Uterus (tissue), 4 donors: ENCODE measurements around the gene DGKD. TPM values are rescaled to one million over a fixed set of nuclear protein-coding genes. Genes with fewer than 3 reads are reported as not detected.

ENCODE experiments used
- DNase-seq, 2 donors: peaks; one replicate each; pipeline ENCODE4 v3.0.0-alpha.2; 2019 to 2020
- H3K27ac ChIP-seq, 2 donors: fragments of 200-600 bp; sonication (generic); 1 replicate in 1 of 2; 2 replicates in 1 of 2; pipeline ENCODE4 v1.5.1; 2016 to 2018
- H3K27me3 ChIP-seq, 2 donors: fragments of 200-600 bp; sonication (generic); one replicate each; pipeline ENCODE4 v1.5.1; 2018 to 2019; ENCODE audit warnings: control low read depth in 1 of 2
- H3K36me3 ChIP-seq, 2 donors: fragments of 200-600 bp; sonication (generic); one replicate each; pipeline ENCODE4 v1.5.1; 2019; ENCODE audit warnings: control low read depth in 1 of 2
- H3K4me1 ChIP-seq, 2 donors: fragments of 200-600 bp; sonication (generic); one replicate each; pipeline ENCODE4 v1.5.1; 2018 to 2019; ENCODE audit warnings: control low read depth in 1 of 2
- H3K4me3 ChIP-seq, 2 donors: fragments of 200-600 bp; sonication (generic); 1 replicate in 1 of 2; 2 replicates in 1 of 2; pipeline ENCODE4 v1.5.1; 2018 to 2019; ENCODE audit warnings: mild to moderate bottlenecking in 1 of 2
- H3K9me3 ChIP-seq, 2 donors: fragments of 200-600 bp; sonication (generic); one replicate each; pipeline ENCODE4 v1.5.1; 2019; ENCODE audit warnings: control low read depth in 1 of 2
- POLR2A ChIP-seq, 2 donors: fragments of 450-650 bp; IDR thresholded peaks; one replicate each; pipeline ENCODE4 v1.6.1; 2016; ENCODE audit warnings: antibody characterized with exemption in 2 of 2, mild to moderate bottlenecking in 1 of 2, moderate library complexity in 1 of 2
- intact Hi-C: fragments of 100-400 bp; cut with DNase I; formaldehyde crosslinking; loops from one replicate; pipeline ENCODE4 v1.15.1; 2023; ENCODE audit warnings: low total_unique reads
- total RNA-seq, 4 donors: library from RNA; depleted of rRNA in 3 of 4; stranded (reverse); fragments of >200 nt in 3 of 4; gene quantifications; one replicate each; pipeline versions ENCODE4 v1.1.0 to v1.2.4, GENCODE V29; 2014 to 2023
- TF ChIP-seq, protein P1 (sequence below), 4 experiments: fragments of 200-600 bp in 2 of 4; fragments of 450-650 bp in 2 of 4; sonication (generic) in 2 of 4; IDR thresholded peaks; one replicate each; pipeline ENCODE4 v1.5.1; 2016 to 2019; ENCODE audit warnings: antibody characterized with exemption in 4 of 4, mild to moderate bottlenecking in 2 of 4, moderate library complexity in 1 of 4
- donor health status: DM: yes; HTN: yes; CAD: no.

Gene DGKD
- total RNA-seq, 4 donors from 2014 or later, result 5.0 to 46.1 (median 28.0) TPM

DNA sequence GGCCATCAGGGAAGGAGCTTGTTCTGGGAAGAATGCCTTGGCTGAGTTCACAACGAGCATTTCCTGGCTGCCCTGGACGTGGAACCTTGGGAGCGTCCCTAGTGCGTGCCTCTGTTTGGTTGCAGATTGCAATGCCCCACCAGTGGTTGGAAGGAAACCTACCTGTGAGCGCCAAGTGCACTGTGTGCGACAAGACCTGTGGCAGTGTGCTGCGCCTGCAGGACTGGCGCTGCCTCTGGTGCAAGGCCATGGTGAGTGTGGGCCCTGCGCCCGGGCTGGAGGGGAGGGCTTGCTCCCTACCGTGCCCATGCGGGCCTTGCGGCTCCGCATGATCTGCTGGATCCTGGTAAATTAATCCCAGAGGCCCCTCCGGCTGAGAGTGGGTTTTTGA, 81.9 kb downstream of the DGKD start:
- H3K9me3 ChIP-seq, result no peaks in the 10 kb centered on the region

DNA sequence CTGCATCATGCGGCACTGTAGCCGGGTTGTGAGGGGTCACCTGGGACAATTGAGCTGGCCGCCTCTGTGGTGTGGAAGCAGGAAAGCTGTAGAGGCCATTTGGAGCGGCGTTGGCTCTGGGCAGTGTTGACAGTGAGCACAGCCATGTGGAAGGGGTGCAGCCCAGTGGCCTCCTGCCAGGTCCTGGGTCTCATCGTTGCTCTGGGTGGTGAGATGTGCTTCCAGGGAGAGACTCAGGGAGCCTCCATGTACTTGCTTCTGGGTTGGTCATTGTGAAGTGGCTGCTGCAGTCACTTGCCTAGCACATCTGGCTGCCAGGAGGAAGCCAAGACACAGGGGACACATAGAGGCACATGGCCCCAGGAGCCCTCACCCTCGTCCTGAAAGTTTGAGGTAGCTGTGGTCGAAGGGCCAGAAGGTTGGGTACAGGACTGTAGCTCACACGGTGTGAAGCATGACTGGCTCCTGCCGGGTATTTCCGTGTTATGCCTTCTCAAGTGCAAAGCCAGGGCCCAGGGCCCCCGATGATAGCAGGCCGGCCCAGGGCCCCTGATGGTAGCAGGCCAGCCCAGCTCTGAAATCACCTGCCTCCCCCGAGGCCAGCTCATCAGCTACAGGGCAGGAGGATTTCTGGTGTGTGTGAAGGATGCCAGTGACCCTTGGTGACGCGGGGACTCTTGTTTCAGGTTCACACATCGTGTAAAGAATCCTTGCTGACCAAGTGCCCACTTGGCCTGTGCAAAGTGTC, 82.6 kb downstream of the DGKD start:
- H3K9me3 ChIP-seq, result no peaks in the 10 kb centered on the region
- no peaks in the 10 kb centered on the region for H3K36me3 ChIP-seq
- intact Hi-C loops, result no loop called here
- no peak overlapping the region for H3K27ac ChIP-seq
- no peak for DNase-seq
- TF ChIP-seq, protein P1, sequence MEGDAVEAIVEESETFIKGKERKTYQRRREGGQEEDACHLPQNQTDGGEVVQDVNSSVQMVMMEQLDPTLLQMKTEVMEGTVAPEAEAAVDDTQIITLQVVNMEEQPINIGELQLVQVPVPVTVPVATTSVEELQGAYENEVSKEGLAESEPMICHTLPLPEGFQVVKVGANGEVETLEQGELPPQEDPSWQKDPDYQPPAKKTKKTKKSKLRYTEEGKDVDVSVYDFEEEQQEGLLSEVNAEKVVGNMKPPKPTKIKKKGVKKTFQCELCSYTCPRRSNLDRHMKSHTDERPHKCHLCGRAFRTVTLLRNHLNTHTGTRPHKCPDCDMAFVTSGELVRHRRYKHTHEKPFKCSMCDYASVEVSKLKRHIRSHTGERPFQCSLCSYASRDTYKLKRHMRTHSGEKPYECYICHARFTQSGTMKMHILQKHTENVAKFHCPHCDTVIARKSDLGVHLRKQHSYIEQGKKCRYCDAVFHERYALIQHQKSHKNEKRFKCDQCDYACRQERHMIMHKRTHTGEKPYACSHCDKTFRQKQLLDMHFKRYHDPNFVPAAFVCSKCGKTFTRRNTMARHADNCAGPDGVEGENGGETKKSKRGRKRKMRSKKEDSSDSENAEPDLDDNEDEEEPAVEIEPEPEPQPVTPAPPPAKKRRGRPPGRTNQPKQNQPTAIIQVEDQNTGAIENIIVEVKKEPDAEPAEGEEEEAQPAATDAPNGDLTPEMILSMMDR (IDR thresholded peaks at IDR 0.05), result no peak
- TF ChIP-seq POLR2A (IDR thresholded peaks at IDR 0.05), result no peak
- no peak overlapping the region for H3K4me3 ChIP-seq
- H3K4me1 ChIP-seq, result no peaks in the 10 kb centered on the region
- no peaks in the 10 kb centered on the region for H3K27me3 ChIP-seq

More for the DNA sequence above, 81.9 kb downstream of the DGKD start:
- Histone ChIP-seq H3K4me1 (no peaks in the 10 kb centered on the region), H3K27me3 (no peaks in the 10 kb centered on the region), H3K4me3 (no peak overlapping the region), H3K27ac (no peak overlapping the region), H3K36me3 (no peaks in the 10 kb centered on the region)
- DNase-seq, result no peak
- intact Hi-C loops, result no loop called here
- no peak for TF ChIP-seq POLR2A (IDR thresholded peaks at IDR 0.05)
- TF ChIP-seq, protein P1 (IDR thresholded peaks at IDR 0.05), result no peak

DNA sequence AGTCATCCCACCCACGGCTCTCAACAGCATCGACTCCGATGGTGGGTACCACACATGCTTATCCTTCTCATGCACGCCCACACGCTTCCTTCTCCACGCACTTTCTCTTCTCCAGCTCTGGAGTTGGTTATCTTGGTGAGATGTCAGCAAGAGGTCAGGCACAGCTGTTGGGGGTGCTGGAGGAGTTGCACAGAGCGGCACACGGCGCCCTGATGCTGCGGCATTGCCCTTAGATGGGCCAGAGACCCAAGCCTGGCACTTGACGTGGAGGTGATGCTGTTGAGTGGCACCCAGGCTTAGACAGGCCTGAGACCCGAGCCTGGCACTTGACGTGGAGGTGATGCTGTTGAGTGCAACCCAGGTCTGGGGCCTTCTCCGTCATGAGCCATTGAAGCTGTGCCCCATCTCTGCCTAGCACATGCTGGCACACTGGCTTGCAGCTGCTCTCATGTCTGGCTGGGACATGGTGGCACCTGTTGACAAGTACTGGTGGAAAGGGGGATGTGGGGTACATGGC, 83.2 kb downstream of the DGKD start:
- no peak for DNase-seq
- no peaks in the 10 kb centered on the region for H3K9me3 ChIP-seq
- no peak overlapping the region for H3K4me3 ChIP-seq
- no peak overlapping the region for H3K27ac ChIP-seq
- TF ChIP-seq, protein P1 (IDR thresholded peaks at IDR 0.05), result no peak
- TF ChIP-seq POLR2A (IDR thresholded peaks at IDR 0.05), result no peak
- H3K4me1 ChIP-seq, result no peaks in the 10 kb centered on the region
- H3K27me3 ChIP-seq, result no peaks in the 10 kb centered on the region
- no peaks in the 10 kb centered on the region for H3K36me3 ChIP-seq
- intact Hi-C loops, result no loop called here

DNA sequence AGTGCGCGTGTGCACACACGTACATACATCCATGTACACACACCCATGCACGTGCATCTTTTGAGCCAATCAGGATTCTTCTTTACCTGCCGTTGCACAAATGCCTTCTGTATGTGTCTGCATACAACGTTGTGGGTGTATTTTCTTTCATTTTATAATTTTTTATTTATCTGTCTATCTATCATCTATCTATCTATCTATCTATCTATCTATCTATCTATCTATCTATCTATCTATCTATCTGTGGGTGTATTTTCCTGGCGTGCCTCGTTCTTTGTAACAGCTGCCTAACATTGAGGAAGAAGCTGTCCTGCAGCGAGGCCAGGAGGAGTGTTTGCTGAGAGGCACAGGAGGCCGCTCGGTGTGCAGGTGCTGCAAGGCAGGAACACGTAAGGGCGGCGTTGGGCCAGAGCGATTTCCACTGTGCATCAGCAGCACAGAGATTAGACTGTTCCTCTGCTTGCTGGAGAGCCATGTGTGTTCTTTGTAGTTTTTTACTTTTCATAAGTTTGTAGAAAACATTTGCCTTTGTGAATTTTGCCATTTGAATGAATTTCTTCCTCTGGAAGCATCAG, 84.4 kb downstream of the DGKD start:
- no peak for TF ChIP-seq POLR2A (IDR thresholded peaks at IDR 0.05)
- TF ChIP-seq, protein P1 (IDR thresholded peaks at IDR 0.05), result no peak

DNA sequence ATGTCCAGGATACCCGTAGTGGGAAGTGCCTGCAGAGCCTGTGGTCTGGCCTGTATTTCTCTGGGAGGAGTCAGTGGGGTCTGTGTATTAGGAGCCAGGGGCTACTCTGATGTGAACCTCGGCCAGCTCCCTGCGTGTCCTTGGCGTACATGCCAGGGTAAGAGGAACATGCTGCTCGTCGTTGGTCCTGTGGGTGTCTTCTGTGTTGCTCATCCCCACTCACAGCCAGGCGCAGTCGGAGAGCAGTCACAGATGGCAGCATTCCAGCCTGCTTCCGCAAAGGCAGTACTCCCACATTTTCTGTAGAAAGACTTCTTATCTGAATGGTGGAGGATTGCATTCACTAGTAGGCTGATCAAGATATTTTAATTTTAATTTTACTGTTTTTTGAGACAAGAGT, 84.9 kb downstream of the DGKD start:
- peak; percentile 52 to 73 for DNase-seq
- TF ChIP-seq, protein P1 (IDR thresholded peaks at IDR 0.05), result no peak
- Histone ChIP-seq H3K9me3 (no peaks in the 10 kb centered on the region), H3K27ac (no peak overlapping the region), H3K4me1 (no peaks in the 10 kb centered on the region), H3K4me3 (no peak overlapping the region), H3K36me3 (no peaks in the 10 kb centered on the region), H3K27me3 (no peaks in the 10 kb centered on the region)
- intact Hi-C loops, result no loop called here

More for the DNA sequence above, 84.4 kb downstream of the DGKD start:
- DNase-seq, result no peak
- no peaks in the 10 kb centered on the region for H3K9me3 ChIP-seq
- H3K27ac ChIP-seq, result no peak overlapping the region
- H3K4me1 ChIP-seq, result no peaks in the 10 kb centered on the region
- H3K36me3 ChIP-seq, result no peaks in the 10 kb centered on the region
- H3K4me3 ChIP-seq, result no peak overlapping the region
- intact Hi-C loops, result no loop called here
- no peaks in the 10 kb centered on the region for H3K27me3 ChIP-seq
